ENCODE data around the gene CACNA2D3.
"Not testable (repeated sequence)": the region's sequence is repeated elsewhere in the genome, so short reads cannot be mapped to it uniquely, and the experiment has no call there.

The CACNA2D3 gene

DNA sequence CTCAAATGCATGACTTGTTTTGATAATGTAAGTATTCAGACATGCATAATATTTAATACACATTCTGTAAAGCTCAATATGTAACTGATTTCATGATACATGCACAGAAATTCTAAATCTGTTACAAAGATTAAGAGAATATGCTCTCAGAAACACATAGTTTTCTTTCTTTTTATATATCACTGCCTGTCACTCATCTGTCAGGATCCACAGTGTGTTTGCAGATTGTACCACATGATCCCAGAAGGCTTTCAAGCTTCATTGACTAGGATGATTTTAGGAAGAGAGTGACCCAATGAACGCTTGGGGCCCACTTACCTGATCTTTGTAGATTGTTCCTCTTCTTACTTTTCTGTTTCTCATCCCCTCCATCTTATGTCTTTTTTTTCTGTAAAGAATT, 261.9 kb downstream of the CACNA2D3 start:
- no peak for DNase-seq

DNA sequence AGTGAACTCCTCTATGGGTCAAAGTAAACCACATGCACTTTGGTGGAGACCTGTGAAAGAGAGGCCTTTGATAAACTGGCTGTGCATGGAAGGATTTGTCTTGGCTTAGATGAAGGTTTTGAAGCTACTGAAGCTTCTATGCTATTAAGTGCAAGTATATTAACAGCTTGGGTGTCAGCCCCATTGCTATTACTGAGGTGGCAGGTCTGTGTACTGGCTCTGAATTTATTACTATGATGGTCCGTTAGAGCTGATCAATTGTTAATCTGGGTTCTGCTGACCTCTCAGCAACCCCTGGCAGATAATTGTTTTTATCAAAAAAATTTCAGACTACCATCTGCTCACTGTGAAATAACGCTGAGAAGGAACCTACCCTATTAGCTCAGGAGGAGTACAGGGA, 268.2 kb downstream of the CACNA2D3 start:
- no peak for DNase-seq

GRCh38 chr3:54393150-54393549, 270.8 kb downstream of the CACNA2D3 start:
- no peak for DNase-seq

GRCh38 chr3:54408328-54408727, 286.0 kb downstream of the CACNA2D3 start:
- no peak for DNase-seq

- no peak for DNase-seq
Measured at GRCh38 chr3:54421943-54422342, 299.6 kb downstream of the CACNA2D3 start.

- no peak for DNase-seq
Measured at GRCh38 chr3:54424292-54424691, 301.9 kb downstream of the CACNA2D3 start.

- no peak for DNase-seq
Measured at GRCh38 chr3:54426381-54426780, 304.0 kb downstream of the CACNA2D3 start.

- DNase-seq, result no peak
Measured at GRCh38 chr3:54427501-54427900, 305.1 kb downstream of the CACNA2D3 start.

GRCh38 chr3:54427941-54428871, 305.9 kb downstream of the CACNA2D3 start:
- no peak for DNase-seq

DNA sequence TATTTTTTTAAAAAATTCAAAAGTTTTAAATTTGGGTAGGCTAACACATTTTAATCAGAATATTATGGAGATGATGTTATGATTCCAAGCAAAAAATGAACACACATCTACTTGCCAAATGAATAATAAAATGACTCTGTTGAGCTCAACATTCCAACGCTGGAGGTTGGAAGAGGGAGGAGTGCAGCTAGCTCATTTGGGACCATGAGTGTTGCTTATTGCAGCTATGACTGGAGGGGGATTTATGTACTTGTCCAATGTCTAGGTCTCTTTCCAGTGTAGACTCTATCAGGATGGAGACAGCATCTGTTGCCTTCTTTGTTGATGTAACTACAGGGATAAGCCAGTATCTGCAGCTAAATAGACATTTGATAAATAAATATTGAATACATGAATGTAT, 310.6 kb downstream of the CACNA2D3 start:
- DNase-seq, result no peak

DNA sequence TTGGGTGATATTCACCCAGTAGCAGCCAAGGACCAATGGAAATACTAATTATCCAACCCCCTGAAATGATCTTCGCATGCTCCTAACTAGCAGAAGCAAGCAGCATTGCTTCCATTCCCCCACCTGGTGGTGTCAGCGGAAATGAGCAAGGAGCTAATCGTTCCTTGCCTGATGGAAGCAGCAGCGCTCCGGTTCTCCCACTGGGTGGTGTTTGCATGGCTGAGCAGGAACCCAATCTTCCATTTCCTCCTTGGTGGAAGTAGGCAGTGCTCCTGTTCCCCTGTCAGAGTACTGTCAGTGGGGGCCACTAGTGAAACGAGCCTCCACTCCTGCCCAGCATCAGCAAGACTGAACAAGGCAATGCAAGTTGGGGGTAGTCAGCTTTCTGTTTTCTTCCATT, 311.5 kb downstream of the CACNA2D3 start:
- no peak for DNase-seq

- no peak for DNase-seq
Measured at GRCh38 chr3:54434756-54435155, 312.4 kb downstream of the CACNA2D3 start.

GRCh38 chr3:54437271-54437670, 314.9 kb downstream of the CACNA2D3 start:
- DNase-seq, result no peak

GRCh38 chr3:54443561-54444161, 321.3 kb downstream of the CACNA2D3 start:
- no peak for DNase-seq

DNA sequence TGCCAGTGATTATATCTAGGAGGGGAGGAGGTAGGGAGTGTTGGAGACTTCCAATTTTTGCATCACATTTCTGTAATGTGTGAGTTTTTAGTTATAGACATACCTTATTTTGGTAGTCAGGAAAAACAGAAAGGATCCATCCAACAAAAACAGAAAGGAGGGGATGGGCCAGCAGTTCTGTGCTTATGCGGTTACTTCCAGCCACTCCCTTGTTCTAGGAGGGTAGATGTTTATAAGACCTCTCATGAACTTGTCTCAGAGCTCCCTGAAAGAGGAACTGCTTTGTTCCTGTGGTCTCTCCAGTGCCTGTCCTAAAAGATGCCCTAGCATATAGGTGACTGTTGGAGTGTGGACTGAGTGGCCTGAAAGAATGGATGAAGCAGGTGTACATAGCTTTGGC, 323.3 kb downstream of the CACNA2D3 start:
- no peak for DNase-seq

DNA sequence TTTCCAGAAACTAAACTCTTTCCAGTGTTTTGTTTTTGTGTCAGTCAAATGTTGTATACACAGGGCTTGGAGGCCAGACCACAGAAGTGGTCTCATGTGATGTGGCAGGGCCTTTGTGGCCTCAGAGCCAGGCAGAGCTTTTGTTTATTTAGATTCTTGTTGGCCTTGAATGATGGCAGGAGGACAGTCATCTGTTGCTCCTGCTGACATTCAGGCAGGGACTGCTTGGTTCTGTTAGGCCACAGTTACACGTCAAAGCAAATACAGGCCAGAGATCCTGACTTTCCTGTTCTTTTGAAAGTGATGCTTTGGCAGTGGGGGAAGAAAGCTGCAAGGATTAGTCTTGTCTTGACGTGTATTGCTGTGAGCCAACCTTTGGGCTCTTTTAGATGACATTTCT, 325.1 kb downstream of the CACNA2D3 start:
- DNase-seq, result no peak

- DNase-seq, result no peak
Measured at GRCh38 chr3:54454806-54455205, 332.5 kb downstream of the CACNA2D3 start.

GRCh38 chr3:54458357-54458756, 336.0 kb downstream of the CACNA2D3 start:
- DNase-seq, result no peak

- not testable (repeated sequence) for DNase-seq
Measured at GRCh38 chr3:54464554-54464953, 342.2 kb downstream of the CACNA2D3 start.

- DNase-seq, result no peak
Measured at GRCh38 chr3:54476891-54477290, 354.5 kb downstream of the CACNA2D3 start.

DNA sequence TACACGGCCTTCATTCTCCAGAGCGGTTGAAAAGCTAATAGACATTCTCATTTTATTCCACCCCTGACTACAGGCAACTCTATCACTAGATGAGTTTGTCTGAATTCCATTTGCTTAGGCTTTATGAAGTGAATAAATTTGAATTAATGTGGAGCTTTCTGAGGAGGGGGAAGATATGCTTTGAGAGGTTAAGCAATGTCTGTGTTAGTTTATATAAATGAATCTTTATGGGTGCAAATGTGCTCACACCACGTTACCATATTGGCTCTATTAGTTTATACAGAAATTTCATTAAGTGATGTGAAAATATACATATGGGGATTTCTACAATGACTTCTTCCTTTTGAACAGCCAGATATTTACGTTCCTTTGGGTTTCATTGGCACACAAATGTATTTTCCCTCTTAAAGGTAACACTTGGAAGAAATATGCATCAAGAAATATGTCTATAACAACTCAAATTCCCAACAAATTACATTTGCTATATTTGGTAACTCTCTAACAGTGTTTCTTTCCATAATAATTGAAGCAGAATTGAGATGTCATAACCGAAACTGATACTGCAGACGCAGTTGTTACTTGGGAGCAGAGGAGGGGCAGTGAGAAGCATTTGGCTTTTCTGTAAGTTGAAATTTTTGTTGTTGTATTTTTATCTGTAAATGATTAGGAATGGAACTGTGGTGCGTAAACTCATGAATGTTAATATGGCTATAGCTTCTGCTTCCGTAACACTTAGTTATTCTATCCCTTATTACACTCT, 359.4 kb downstream of the CACNA2D3 start:
- DNase-seq, result no peak

DNA sequence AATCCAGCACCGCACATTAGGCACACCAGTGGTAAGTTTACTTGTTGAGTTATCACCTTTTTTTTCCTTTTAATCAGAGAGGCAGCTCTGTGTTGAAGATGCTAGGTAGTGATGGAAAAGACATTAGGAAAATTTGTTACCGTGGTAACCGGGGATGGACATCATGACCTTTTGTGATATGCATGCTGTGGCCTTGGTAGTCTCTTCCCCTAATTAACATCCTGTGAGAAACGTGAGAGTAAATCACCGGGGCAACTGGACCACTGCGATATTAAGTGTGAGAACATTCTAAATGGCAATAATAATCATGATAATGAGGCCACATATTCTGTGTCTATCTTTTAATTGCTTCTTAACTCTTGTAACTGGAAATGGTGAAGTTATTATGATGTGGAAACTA, 362.0 kb downstream of the CACNA2D3 start:
- no peak for DNase-seq

- DNase-seq, result no peak
Measured at GRCh38 chr3:54486317-54486716, 364.0 kb downstream of the CACNA2D3 start.

GRCh38 chr3:54488297-54488696, 365.9 kb downstream of the CACNA2D3 start:
- no peak for DNase-seq

Data from activated naive CD4-positive, alpha-beta T cell treated with anti-CD3 and anti-CD28 coated beads, Interleukin-2, amount 50 U/mL, for 16 hours (primary cell).